ENCODE results near the gene LEUTX.

Gene LEUTX

DNA sequence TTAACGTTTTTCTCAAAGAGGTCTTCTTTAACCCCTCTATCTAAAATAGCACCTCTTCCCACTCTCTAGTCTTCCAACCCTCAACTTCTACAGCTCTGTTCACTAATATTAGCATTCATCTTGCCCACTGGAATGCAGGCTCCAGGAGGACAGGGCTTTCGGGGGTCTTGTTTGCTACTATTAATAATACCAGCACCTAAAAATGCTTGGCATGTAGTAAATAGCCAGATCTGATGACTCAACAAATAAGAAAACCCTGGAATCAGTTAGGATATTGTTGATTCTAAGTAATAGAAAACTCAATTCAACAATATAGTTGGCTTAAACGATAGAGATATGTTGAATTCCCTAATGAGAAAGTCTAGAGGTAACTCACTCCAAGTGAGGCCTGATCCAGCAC, 41.1 kb downstream of the LEUTX start:
- DNase-seq (ENCODE audit: insufficient read length, low spot score) (no peak), FAIRE-seq (no peak)

DNA sequence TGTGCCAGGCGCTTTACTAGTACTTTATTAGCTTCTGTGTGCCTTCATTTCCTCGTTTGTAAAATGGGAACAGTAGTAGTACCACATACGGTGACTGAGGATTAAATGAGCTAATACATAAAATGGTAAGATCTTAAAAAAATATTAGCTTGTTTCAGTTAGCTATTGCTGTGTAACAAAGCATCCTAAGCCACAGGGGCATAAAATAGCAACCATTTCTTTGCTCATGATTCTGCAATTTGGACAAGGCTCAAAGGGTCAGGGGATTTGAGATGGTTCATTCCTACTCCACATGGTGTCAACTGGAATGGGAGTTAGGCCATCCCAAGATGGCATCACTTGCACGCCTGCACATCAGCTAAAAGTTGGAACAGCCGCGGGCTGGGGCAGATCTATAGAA, 42.0 kb downstream of the LEUTX start:
- FAIRE-seq (no peak), DNase-seq (ENCODE audit: insufficient read length, low spot score) (no peak)

DNA sequence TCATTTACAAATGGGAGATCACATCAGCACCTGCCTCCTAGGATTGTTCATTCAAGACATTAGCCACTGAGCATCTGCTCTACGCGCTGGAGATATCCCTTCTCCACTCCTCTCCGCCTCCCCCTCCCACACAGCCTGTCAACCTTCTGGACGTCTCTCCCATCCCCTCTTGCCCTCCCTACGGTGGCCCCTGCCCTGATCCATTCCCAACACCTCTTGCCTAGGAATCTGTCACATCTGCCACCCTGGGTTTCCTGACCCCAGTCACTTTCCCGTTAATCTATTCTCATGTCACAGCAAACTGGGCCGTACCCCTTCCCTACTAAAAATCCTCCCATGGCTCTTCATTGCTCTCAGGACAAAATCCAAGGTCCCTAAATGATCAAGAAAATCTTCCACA, 45.0 kb downstream of the LEUTX start:
- FAIRE-seq = peak; percentile 28
- DNase-seq (ENCODE audit: insufficient read length, low spot score) = no peak

DNA sequence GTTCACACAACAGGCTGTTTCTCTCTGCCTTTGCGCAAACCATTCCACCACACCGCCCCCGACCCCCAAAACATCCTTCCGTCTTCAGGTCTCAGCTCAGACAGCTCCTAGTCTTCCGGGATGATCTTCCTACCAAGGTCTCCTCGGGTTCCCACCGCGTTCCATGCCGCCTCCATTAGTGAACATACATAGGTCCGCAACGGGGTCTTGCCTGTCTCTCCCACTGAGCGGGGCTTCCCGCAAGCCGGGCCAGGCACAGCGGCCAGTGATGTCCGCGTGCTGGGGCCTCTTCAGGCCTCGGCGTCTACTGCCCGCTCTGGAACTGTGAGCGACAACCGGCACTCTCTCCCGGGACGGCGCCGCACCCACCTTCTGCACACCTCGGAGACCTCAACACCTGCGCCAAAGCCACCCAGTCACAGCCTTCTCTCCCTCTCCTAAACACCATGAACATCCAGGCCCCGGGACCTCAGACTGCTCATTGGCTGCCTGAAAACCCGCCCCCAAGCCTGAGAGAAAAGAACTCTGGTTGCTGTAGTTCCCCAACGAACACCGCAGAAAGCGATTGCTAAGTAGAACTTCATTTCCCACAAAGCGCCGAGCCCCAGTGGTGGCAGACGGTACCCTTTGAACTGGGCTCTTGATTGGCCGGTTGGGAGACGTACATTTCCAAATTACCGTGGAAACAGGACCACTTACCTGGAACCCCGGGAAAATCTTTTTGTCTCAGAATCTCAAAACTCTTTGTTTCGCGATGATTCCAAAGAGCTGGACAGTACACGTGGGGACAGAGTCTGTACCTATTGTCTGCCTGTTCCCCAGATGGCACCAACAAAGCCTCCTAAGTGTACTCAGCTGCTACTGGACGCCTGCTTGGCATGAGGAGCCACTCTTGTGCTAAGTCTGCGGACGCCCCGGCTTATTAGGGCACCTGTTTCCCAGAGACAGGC, 45.8 kb downstream of the LEUTX start:
- FAIRE-seq (peak; percentile 98), DNase-seq (ENCODE audit: insufficient read length, low spot score) (peak; percentile 97)

DNA sequence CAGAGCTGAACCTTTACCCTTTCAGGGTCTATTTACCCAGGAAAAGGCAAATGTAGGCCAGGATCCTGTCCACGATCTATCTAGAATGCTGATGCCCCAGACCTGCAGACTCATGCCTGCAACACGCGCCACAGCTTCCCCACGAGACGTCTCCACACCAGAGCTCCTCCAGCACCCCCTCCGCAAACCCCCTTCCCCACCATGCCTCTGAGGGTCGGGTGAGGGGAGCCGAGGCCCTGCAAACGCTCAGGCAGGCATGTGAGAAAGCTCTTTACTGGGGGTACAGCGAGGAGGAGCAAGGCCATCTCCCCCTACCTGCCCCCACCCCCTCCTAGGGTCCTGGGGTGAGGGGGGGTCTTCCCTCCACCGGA, 46.4 kb downstream of the LEUTX start:
- FAIRE-seq (no peak), DNase-seq (ENCODE audit: insufficient read length, low spot score) (no peak)

DNA sequence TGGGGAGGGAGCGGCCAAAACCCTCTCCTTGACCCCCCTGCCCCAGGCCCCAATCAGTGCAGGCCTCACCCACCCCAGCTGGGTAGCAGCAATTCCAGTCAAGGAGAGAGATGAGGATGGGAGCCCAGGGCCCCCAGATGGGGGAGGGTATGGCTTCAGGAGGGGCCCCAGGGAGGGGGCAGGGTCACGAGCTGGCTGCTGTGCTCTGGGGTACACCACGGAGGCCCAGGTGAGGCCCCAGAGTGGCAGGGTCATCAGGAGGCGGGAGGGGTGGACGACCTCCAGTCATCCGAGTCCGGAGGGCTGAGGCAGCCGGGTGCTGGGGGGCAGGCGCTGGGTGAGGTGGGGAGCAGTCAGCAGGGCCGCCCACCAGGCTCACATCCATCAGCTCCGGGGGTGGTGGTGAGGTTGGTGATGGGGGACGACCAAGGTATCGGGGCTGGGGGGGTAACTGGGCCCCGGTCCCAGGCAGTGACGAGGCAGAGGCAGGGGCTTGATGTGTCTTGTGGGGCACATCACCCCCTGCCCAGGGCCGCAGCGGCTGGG, 47.0 kb downstream of the LEUTX start:
- DNase-seq (ENCODE audit: insufficient read length, low spot score) = no peak
- FAIRE-seq = no peak

DNA sequence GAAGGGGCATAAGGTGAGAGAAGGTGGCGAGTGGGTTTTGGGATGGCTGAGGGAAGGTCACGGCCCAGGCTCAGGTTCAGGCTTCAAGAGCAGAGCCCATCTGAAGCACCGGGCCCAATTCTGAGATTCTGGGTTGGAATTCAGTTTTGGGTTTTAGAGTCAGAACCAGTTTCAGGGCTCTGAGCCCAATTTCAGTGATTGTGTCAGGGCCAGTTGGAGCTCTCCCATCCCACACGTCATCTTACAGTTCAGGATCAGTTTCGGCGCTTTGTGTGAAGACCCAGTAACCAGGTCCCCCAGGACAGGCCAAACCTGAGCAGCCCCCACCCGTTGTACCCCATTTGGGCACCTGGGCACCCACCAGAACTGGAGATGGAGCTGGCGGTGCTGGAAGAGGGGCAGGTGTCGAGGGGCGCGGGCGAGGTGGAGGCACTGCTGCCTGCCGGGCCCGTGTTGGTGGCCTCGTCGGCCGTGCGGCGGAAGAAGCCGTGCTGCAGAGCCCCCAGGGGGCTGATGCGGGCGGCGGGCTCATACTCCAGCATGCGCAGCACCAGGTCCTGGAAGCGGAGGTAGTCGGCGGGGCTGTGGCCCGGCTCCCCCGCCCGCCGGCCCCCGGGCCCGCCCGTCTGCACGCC, 47.8 kb downstream of the LEUTX start:
- no peak for DNase-seq (ENCODE audit: insufficient read length, low spot score)
- FAIRE-seq = no peak

DNA sequence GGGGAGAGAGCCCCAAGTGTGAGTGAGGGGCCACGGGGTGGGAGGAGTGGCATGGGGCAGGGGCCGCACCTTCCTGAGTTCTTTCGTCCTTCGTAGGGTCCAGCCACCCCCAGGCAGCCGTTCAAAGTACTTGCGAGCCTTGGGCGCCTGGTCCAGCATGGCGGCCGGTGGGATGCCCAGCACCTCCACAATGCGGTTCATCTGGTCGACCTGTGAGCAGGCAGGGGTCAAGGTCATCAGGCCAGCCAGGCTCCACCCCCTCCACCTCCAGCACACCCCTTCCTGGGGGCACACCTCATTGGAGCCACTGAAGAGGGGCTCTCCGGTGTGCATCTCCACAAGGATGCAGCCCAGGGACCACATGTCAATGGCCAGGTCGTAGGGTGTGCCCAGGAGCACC, 48.6 kb downstream of the LEUTX start:
- no peak for FAIRE-seq
- no peak for DNase-seq (ENCODE audit: insufficient read length, low spot score)

DNA sequence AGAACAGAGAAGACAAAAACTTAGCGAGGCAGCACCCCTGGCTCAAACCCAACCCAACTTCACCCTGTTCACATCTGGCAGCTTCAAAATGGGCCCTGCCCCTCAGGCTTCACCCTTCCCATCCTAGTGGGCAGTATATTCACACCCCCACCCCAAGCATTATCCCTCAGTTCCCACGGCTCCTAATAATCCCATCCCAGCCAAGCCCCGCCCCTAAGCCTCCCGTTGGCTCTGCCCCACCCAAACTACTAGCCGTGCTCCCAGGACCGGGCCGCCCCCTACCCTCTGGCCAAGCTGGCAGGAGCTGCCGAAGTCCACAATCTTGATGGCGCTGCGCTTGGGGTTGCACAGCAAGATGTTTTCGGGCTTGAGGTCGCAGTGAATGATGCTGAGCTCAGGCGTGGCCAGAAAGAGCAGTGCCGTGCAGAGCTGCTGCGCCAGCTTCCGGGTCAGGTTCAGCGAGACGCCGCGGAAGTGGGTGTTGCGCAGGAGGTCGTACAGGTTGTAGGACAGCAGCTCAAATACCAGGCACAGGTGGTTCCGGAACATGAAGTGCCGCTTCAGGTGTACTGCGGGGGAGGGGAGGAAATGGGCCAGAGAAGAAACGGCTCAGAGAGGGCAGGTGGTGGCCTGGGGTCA, 49.5 kb downstream of the LEUTX start:
- DNase-seq (ENCODE audit: insufficient read length, low spot score) = no peak
- no peak for FAIRE-seq

DNA sequence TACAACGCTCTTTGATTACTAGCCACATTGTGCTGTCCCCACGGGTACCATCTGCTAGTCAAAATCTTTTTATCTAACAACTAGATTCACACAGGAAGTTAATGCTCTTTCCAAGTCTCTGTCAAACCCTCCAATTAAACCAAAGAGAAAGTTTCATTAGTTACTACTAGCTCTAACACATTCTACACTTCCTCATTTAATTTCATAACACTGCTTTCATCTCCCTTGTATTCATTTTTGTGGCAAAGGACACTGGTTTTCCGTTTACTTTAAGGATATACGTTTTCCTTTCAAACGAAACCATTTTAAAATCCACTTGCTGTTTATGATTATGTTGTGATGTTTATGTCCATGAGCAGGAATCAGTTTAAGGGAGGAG, 50.0 kb downstream of the LEUTX start:
- no peak for FAIRE-seq
- no peak for DNase-seq (ENCODE audit: insufficient read length, low spot score)

DNA sequence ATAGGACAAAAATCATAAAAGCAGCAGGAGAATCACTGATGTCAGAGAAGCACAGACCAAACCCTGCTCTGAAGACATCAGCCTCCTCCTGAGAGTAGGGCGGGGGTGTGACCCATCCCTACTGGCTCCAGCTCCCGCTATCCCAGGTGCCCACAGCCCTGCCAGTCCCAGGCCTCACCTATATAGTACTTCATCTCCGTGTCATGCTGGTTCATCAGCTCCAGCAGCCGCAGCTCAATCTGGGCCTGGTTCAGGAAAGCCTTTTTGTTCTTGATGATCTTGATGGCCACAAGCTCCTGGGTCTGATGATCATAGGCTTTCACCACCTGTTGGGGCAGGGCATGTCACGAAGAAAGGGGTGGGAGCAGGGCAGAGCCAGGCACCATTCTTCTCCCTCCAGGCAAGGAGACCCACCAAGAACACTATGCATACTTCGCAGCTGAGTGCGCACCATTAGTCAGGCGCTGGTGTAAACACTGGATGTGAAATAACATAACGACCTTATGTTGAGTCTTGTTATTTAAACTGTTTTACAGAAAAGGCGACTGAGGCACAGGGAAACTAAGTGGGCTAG, 51.1 kb downstream of the LEUTX start:
- DNase-seq (ENCODE audit: insufficient read length, low spot score) = no peak
- no peak for FAIRE-seq

DNA sequence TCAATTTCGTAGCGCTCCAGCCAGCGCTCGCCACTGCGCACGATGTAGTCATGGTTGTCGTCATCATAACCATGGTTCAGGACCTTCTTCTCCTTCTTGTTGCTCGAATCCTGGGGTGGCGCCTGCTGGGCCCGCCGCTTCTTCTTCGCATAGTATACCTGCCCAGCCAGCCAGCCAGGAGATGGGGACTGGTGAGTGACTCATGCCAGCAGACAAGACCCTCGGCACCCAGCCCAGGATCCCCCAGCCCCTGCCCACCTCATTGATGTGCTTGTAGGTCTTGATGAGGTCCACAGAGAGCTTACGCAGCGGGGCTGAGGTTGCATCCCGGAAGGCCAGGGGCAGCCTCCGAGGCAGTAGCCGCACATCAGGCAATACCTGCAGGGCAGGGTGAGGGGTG, 51.8 kb downstream of the LEUTX start:
- FAIRE-seq = no peak
- no peak for DNase-seq (ENCODE audit: insufficient read length, low spot score)

DNA sequence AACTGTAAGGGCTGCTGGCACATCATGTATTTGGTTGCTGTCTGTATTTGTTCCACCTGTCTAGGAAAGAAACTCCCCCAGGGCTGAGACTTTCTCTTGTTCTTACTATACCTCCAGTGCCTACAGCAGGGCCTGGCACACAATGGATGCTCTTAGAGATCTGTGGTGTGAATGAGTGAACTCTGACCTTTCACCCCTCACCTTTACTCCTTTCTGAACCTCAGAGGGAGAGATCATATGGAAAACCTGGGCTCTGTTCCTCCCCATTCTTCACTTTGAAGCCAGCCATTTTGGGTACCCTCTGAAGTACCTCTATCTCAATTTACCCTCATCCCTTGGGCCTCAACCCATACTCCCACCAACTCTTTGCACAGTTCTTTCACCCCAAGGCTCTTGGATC, 52.2 kb downstream of the LEUTX start:
- no peak for DNase-seq (ENCODE audit: insufficient read length, low spot score)
- no peak for FAIRE-seq

DNA sequence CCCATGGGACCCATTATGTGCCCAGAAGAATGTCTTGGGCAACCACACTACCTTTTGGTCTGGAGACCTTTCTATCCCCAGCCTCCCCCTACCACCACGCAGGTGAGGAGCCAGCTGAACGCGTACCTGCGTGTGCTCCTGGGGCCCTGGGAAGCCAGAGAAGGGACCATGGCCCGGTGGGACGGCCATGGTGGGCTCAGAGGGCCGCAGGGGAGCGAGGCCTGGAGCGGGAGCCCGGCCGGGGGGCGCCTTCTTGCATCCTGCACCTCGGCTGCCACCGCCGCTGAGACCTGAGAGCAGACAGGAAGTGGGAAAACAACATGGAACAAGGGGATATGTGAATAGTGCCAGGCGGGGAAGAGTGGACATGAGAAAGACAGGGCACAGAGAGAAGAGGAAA, 53.0 kb downstream of the LEUTX start:
- DNase-seq (ENCODE audit: insufficient read length, low spot score) = no peak
- FAIRE-seq = no peak

DNA sequence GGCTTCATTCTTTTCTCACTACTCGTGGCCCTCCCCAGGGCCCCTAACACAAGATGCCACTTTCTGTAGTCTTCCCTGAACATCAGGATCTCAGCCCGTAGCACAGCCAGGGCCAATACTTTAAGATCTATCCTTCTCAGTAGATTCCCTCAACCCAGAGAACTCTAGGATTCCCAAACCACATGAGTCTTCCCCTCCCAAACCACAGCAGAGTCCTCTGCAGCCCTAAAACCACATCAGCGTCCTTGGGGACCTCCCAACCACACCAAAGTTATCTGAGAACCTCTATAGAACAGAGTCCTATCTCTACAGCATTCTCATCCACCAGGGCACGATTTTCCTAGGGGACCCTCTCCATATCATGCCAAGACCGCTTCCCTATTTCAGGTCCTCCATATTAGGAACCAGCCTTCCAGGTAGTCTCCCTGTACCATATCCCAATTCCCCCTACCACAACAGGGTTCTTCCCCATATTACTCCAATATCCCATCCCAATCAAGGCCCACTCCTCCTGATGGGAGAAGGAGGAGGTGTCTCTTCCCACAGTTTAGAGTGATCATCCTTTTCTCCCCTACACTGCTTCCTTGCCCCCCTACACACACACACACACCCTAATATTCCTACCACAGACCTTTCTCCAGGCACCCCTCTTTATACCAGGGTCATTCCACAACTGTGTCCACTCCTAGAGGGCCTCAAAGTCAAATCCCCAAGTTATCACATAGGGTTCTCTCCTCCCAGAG, 53.9 kb downstream of the LEUTX start:
- DNase-seq (ENCODE audit: insufficient read length, low spot score) (no peak), FAIRE-seq (no peak)

DNA sequence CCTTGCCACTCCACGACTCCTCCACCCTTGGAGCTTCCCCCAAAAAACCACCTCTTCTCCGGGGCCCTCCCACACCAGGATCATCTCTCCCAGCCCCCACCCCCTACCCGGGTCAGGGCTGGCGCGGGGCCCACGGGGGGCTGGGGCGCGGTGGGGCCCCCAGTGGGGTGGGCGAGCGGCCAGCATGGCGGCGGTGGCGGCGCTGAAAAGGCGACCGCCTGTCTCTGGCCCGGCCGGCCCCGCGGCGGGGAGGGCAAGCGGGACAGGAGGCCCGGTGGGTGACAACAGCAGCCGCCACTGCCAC, 54.5 kb downstream of the LEUTX start:
- DNase-seq (ENCODE audit: insufficient read length, low spot score) (no peak), FAIRE-seq (no peak)

DNA sequence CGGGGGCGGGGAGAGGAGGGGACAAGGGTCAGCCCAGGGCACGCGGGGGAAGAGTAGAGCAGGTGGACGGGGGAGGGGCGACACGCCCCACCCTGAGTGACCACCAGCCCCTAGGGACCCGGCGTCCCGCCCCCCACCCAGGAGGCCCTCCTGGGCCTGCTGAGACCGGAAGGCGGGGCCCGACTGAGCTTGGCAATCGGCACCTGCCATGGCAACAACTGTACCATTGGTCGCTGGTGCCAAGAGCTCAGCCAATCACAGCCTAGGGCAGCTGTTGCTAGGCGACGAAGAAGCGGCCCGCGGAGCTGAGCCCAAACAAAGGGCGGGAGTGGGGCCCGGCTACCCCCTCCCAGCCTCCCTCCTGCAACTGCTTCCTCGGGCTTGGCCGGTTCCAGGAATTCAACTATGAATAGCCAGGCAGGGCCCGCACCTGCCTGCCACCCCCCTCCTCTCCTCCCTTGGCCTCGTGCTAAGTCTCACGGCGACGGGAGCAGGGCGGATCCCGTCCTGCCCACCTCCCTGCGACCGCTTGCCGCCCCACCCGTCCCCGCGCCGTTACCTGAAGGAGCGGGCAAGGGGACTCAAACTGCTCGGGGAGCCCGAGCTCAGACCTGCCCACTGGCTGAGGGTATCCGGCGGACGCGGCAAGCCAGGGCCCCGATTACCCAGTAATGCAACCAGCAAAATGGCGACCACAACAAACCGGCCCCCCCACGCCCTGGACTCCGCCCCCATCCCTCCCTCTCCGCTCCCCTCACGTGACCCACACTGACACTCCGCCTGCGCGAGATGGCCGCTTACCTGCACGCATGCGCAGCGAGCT, 55.0 kb downstream of the LEUTX start, which contains the start of gene DYRK1B:
Gene DYRK1B (minus strand): TSS at position 699 of the 823 bp plus-strand sequence. CDS start 2,295 bp downstream, outside the sequence.
- DNase-seq (ENCODE audit: insufficient read length, low spot score) = peak; percentile 100
- peak; percentile 98 for FAIRE-seq

DNA sequence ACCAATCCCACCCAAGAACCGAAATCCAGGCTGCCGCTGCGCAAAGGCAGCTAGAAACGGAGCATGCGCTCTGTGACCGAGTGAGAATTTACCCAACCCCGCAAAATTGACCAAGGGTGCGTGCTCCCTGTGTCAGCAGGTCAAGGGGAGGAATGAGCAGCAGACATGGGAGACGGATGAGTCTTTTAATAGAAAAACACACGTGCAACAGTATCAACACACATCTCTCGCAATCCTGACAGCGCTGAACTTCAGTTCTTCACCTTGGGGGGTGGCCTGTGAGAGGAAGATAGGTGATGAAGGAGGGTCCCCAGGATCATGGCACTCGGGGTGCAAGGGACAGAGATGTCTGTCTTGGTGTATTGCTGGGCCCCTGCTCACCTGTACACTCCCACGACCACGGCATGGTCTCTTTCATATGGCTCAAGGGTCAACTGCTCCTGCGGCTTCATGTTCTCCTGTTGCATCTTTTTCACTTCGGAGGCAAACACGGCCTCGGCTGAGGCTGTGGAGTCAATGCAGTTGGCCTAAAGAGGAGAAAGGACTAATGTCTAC, 55.7 kb downstream of the LEUTX start:
- FAIRE-seq (no peak), DNase-seq (ENCODE audit: insufficient read length, low spot score) (no peak)

All from GM19239 (cell line).